ENCODE measurements around the gene CHRM2.

The CHRM2 gene

GRCh38 chr7:136958016-136958415 lies 89.6 kb downstream of the CHRM2 start:
- no peak overlapping the region for H3K27ac Mint-ChIP-seq
- no peak overlapping the region for H3K4me3 Mint-ChIP-seq
- H3K36me3 Mint-ChIP-seq = no peaks in the 10 kb centered on the region
- no peaks in the 10 kb centered on the region for H3K9me3 Mint-ChIP-seq (ENCODE audit: low read depth)
- no peaks in the 10 kb centered on the region for H3K27me3 Mint-ChIP-seq
- H3K4me1 Mint-ChIP-seq (ENCODE audit: low read depth) = no peaks in the 10 kb centered on the region

DNA sequence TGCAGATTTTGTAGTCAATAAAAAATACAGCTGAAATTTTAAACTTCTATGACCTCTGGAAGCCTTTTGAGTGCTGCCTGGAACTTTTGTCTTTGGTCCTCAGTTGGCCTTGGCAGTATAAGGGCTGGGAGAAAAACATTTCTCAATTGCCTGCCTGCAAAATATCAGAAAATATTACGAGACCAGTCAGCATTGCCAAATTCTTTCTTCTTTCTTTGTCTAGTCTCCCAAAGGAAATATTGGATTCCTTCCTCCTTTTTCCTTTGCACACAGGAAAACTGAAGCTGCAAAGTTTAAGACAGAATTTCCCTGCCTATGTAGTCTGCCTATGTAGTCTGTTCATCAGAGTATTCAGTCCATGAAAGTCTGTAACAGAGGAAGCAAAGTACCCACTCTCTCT lies 95.9 kb downstream of the CHRM2 start:
- no peaks in the 10 kb centered on the region for H3K27me3 Mint-ChIP-seq
- H3K4me1 Mint-ChIP-seq (ENCODE audit: low read depth) = no peaks in the 10 kb centered on the region
- H3K36me3 Mint-ChIP-seq = no peaks in the 10 kb centered on the region
- H3K4me3 Mint-ChIP-seq = no peak overlapping the region
- H3K9me3 Mint-ChIP-seq (ENCODE audit: low read depth) = no peaks in the 10 kb centered on the region
- no peak overlapping the region for H3K27ac Mint-ChIP-seq

DNA sequence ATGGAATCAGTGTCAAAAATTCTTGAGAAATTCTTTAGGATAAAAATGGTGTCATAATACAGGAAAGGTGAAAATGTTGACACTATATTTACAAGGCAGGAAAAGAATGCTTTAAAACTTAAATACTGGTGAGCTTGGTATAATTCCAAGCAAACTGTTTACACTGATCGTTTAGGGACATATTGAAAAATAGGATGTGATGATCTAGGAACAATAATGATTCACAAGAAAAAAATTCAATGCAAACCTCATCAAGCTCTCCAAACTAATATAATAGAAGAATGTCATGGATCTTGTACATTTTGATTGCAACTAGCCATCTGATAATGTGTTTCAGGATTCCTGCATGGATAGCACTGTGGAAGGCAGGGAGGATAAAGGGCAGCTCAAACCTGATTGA lies 98.4 kb downstream of the CHRM2 start:
- Mint-ChIP-seq H3K4me3 (no peak overlapping the region), H3K9me3 (ENCODE audit: low read depth) (peaks cover 5% of the 10 kb centered on the region), H3K4me1 (ENCODE audit: low read depth) (no peaks in the 10 kb centered on the region), H3K36me3 (no peaks in the 10 kb centered on the region), H3K27me3 (no peaks in the 10 kb centered on the region), H3K27ac (no peak overlapping the region)

DNA sequence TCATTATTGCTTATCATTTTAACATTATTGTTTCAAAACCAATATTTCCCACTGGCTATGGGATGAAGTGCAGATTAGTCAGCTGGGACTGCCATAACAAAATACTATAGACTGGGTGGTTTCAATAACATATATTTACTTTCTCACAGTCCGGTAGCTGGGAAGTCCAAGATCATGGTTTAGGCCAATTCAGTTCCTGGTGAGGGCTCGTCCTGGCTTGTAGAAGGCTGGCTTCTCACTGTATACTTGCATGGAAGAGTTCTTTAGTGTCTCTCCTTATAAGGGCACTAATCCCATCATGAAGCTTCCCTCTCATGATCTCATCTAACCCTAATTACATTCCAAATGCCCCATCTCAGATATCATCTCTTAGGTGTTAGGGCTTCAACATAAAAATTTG lies 101.3 kb downstream of the CHRM2 start:
- Mint-ChIP-seq H3K27ac (no peak overlapping the region), H3K4me1 (ENCODE audit: low read depth) (no peaks in the 10 kb centered on the region), H3K27me3 (no peaks in the 10 kb centered on the region), H3K4me3 (no peak overlapping the region), H3K9me3 (ENCODE audit: low read depth) (peaks cover 5% of the 10 kb centered on the region), H3K36me3 (no peaks in the 10 kb centered on the region)

DNA sequence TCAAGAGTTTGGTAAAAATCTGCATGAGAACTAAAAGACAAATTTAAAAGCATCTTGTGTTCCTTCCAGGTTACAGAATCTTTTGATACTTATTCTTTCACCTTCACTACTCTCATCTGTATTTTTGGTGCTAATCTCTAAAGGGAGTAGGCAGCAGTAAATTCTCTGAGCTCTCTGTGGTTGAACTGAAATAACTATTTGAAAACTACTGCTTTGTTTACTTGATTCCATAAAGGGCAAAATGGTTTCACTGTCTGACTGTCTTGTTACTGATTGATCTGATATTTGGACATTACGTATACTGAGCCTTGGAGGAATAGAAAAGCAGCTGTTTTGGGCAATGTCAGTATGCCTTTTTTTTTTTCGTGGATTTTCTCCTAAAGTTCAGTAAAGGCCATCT lies 103.3 kb downstream of the CHRM2 start:
- H3K36me3 Mint-ChIP-seq = no peaks in the 10 kb centered on the region
- H3K27ac Mint-ChIP-seq = no peak overlapping the region
- H3K4me1 Mint-ChIP-seq (ENCODE audit: low read depth) = no peaks in the 10 kb centered on the region
- no peak overlapping the region for H3K4me3 Mint-ChIP-seq
- peaks cover 5% of the 10 kb centered on the region for H3K9me3 Mint-ChIP-seq (ENCODE audit: low read depth)
- no peaks in the 10 kb centered on the region for H3K27me3 Mint-ChIP-seq

GRCh38 chr7:136976504-136977251 lies 108.2 kb downstream of the CHRM2 start:
- Mint-ChIP-seq H3K36me3 (no peaks in the 10 kb centered on the region), H3K27me3 (no peaks in the 10 kb centered on the region), H3K9me3 (ENCODE audit: low read depth) (no peaks in the 10 kb centered on the region), H3K4me1 (ENCODE audit: low read depth) (no peaks in the 10 kb centered on the region), H3K4me3 (no peak overlapping the region), H3K27ac (no peak overlapping the region)

DNA sequence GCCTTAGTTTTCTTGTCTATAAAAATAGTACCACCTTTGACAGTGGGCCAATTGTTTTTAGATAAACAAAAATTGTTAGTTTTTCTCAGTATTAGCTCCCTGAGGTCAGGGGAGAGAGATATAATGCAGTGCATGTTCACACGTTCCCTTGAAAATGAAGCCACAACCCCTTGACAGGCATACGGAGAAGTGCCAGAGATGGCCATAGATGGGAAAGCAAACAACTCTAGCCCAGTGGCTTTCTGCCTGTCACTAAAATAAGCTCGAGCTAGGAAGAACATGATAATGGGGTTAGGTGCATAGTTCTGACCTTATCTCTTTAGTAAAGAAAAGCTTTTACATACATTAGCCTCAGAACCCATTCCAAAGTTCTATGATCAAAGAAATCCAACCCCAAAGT lies 124.9 kb downstream of the CHRM2 start:
- Mint-ChIP-seq H3K27ac (no peak overlapping the region), H3K36me3 (no peaks in the 10 kb centered on the region), H3K4me1 (ENCODE audit: low read depth) (no peaks in the 10 kb centered on the region), H3K4me3 (no peak overlapping the region), H3K9me3 (ENCODE audit: low read depth) (peaks cover 11% of the 10 kb centered on the region), H3K27me3 (no peaks in the 10 kb centered on the region)

DNA sequence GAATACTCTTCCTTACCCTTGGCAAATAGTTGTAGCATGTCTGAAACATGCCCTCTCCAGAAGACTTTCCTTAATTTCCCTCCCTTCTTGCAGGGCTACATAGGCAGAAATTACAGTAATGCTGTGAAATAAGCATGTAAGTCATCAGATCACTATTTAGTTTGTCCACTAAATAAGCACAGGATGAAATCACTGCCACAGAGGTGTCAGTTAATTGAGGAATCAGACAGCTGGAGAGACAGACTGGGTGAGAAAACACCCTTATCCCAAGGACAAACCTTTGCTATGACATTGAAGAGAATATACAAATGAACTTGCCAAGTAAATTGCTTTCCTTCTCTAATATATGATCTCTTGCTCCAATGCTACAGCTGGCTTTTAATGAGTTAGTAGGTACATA lies 129.3 kb downstream of the CHRM2 start:
- no peaks in the 10 kb centered on the region for H3K27me3 Mint-ChIP-seq
- H3K9me3 Mint-ChIP-seq (ENCODE audit: low read depth) = peaks cover 7% of the 10 kb centered on the region
- H3K4me1 Mint-ChIP-seq (ENCODE audit: low read depth) = no peaks in the 10 kb centered on the region
- no peak overlapping the region for H3K4me3 Mint-ChIP-seq
- no peak overlapping the region for H3K27ac Mint-ChIP-seq
- H3K36me3 Mint-ChIP-seq = no peaks in the 10 kb centered on the region

DNA sequence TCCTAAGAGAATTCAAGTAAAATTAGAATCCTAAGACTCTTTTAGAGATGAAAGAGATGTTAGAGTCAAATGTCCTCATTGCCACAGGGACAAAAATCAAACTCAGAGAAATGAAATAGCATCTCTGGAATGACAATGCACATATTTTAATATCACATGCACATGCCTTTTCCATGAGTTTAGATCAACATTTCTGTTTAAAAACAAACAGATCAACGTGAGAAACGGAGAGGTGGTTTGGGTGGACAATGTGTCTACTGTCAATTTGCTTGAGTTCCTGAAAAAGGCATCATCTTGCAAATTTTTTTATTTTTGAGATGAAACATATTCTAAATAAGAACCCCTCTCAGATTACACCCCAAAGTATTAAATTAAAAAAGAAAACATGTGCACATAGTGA lies 130.0 kb downstream of the CHRM2 start:
- Mint-ChIP-seq H3K4me1 (ENCODE audit: low read depth) (no peaks in the 10 kb centered on the region), H3K9me3 (ENCODE audit: low read depth) (peaks cover 4% of the 10 kb centered on the region), H3K27me3 (no peaks in the 10 kb centered on the region), H3K27ac (no peak overlapping the region), H3K4me3 (no peak overlapping the region), H3K36me3 (no peaks in the 10 kb centered on the region)

- Mint-ChIP-seq H3K36me3 (no peaks in the 10 kb centered on the region), H3K9me3 (ENCODE audit: low read depth) (peaks cover 4% of the 10 kb centered on the region), H3K4me1 (ENCODE audit: low read depth) (no peaks in the 10 kb centered on the region), H3K27me3 (no peaks in the 10 kb centered on the region), H3K27ac (no peak overlapping the region), H3K4me3 (no peak overlapping the region)
These were observed 132.2 kb downstream of the CHRM2 start for GRCh38 chr7:137000621-137001020.

DNA sequence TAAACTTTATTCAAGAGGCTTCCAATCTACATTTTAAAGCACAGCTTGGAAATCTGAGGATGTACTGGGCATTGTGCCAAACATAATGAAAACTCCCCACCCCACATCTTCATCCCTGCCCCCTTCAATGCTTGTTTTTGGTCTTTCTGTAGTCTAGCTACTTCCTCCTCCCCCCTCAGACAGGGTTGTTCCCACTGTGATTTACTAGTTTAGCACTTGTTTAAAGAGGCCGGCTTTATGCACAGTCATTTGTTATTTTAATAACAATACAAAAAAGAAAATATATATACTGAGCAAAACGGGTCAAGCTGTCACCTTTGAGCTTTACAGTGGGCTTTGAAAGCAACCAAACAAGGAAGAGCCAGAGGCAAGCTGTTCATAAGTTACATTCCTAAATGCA lies 132.6 kb downstream of the CHRM2 start:
- Mint-ChIP-seq H3K9me3 (ENCODE audit: low read depth) (peaks cover 4% of the 10 kb centered on the region), H3K27ac (no peak overlapping the region), H3K36me3 (no peaks in the 10 kb centered on the region), H3K4me3 (no peak overlapping the region), H3K4me1 (ENCODE audit: low read depth) (no peaks in the 10 kb centered on the region), H3K27me3 (no peaks in the 10 kb centered on the region)

- Mint-ChIP-seq H3K4me3 (no peak overlapping the region), H3K4me1 (ENCODE audit: low read depth) (no peaks in the 10 kb centered on the region), H3K27me3 (no peaks in the 10 kb centered on the region), H3K36me3 (no peaks in the 10 kb centered on the region), H3K9me3 (ENCODE audit: low read depth) (peaks cover 4% of the 10 kb centered on the region), H3K27ac (no peak overlapping the region)
These were observed 133.0 kb downstream of the CHRM2 start for GRCh38 chr7:137001478-137001877.

DNA sequence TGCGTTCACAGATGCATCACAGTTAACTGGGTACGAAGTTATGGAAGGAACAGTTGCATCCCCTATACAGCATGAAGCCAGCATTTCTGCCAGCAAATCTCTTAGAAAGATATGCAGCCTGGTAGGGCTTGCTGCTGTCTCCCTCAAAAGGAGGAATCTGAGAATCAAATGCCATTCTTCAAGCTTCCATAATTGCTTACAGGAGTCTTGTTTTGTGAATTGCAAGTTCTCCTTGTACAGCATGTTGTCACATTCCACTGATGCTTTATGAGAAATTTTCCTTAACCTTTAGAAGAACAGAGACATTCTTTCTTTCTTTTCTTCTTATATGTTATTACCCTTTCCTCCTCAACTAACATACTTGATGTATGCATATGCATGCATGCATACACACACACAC lies 134.6 kb downstream of the CHRM2 start:
- H3K4me3 Mint-ChIP-seq = no peak overlapping the region
- H3K27me3 Mint-ChIP-seq = no peaks in the 10 kb centered on the region
- no peaks in the 10 kb centered on the region for H3K36me3 Mint-ChIP-seq
- H3K9me3 Mint-ChIP-seq (ENCODE audit: low read depth) = peaks cover 2% of the 10 kb centered on the region
- no peak overlapping the region for H3K27ac Mint-ChIP-seq
- H3K4me1 Mint-ChIP-seq (ENCODE audit: low read depth) = no peaks in the 10 kb centered on the region

DNA sequence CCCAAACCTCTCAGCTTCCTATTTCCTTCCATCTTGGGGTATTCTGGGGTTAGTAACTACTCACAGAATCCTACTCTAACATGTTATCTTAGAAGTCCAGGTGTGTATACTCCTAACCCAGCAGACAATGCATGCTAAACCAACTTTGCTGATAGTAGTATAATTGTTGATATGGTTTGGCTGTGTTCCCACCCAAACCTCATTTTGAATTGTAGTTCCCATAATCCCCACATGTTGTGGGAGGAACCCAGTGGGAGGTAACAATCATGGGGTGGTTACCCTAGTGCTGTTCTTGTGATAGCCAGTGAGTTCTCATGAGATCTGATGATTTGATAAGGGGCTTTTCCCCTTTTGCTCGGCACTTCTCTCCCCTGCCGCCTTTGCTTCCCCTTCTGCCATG lies 135.1 kb downstream of the CHRM2 start:
- Mint-ChIP-seq H3K36me3 (no peaks in the 10 kb centered on the region), H3K27me3 (no peaks in the 10 kb centered on the region)

GRCh38 chr7:137005873-137006272 lies 137.4 kb downstream of the CHRM2 start:
- Mint-ChIP-seq H3K4me1 (ENCODE audit: low read depth) (no peaks in the 10 kb centered on the region), H3K27me3 (no peaks in the 10 kb centered on the region), H3K4me3 (no peak overlapping the region), H3K36me3 (no peaks in the 10 kb centered on the region), H3K9me3 (ENCODE audit: low read depth) (no peaks in the 10 kb centered on the region), H3K27ac (no peak overlapping the region)

More for the DNA sequence above, 135.1 kb downstream of the CHRM2 start:
- no peaks in the 10 kb centered on the region for H3K4me1 Mint-ChIP-seq (ENCODE audit: low read depth)
- H3K4me3 Mint-ChIP-seq = no peak overlapping the region
- no peak overlapping the region for H3K27ac Mint-ChIP-seq
- no peaks in the 10 kb centered on the region for H3K9me3 Mint-ChIP-seq (ENCODE audit: low read depth)

DNA sequence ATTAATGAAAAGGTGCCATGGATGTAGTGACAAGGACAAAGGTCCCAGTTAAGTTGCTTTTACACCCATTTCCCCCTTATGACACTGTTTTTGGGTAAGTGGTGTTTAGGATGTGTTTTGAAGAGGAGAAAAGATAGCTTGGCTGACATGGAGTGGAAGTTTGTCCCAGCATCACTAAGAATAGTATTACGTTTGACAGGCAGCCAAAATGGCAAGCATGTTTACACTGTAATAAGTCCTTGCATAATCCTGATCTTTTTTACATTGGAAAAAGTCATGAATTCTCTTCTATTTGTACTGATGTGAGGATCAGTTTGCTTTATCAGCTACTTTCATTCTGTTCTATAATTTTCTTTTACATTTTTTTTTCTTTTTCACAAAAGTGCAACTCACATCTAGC lies 137.8 kb downstream of the CHRM2 start:
- no peaks in the 10 kb centered on the region for H3K27me3 Mint-ChIP-seq
- H3K4me1 Mint-ChIP-seq (ENCODE audit: low read depth) = no peaks in the 10 kb centered on the region
- H3K27ac Mint-ChIP-seq = no peak overlapping the region

More for the DNA sequence above, 137.8 kb downstream of the CHRM2 start:
- Mint-ChIP-seq H3K9me3 (ENCODE audit: low read depth) (no peaks in the 10 kb centered on the region), H3K36me3 (no peaks in the 10 kb centered on the region), H3K4me3 (no peak overlapping the region)
